H9 (cell line): ENCODE measurements around the gene AFF1. TPM values are rescaled to one million over a fixed set of nuclear protein-coding genes. Genes with fewer than 3 reads are reported as not detected.

Experiments
- DNase-seq: peaks from one replicate; pipeline ENCODE4 v3.0.0-alpha.2; 2017
- H2AFZ ChIP-seq: one replicate; pipeline ENCODE4 v1.6.1; 2013; ENCODE audit warnings: mild to moderate bottlenecking, low read length, control low read depth, moderate library complexity
- H2AK5ac ChIP-seq: 2 replicates; pipeline ENCODE4 v1.6.1; 2013; ENCODE audit warnings: low read length, control low read depth, mixed read lengths; ENCODE audit not compliant: insufficient read length
- H2BK120ac ChIP-seq: one replicate; pipeline ENCODE4 v1.6.1; 2013; ENCODE audit warnings: low read depth, mild to moderate bottlenecking, low read length, control low read depth, inconsistent platforms; ENCODE audit not compliant: poor library complexity, severe bottlenecking
- H2BK12ac ChIP-seq: 2 replicates; pipeline ENCODE4 v1.6.1; 2013; ENCODE audit warnings: low read length, control low read depth, mixed read lengths, low read depth; ENCODE audit not compliant: insufficient read length
- H2BK15ac ChIP-seq: 2 replicates; pipeline ENCODE4 v1.6.1; 2013; ENCODE audit warnings: low read depth, low read length, control low read depth
- H2BK20ac ChIP-seq: one replicate; pipeline ENCODE4 v1.6.1; 2013; ENCODE audit warnings: low read depth, mild to moderate bottlenecking, low read length, control low read depth, inconsistent platforms; ENCODE audit not compliant: poor library complexity, severe bottlenecking
- H2BK5ac ChIP-seq: 2 replicates; pipeline ENCODE4 v1.6.1; 2013; ENCODE audit warnings: low read length, control low read depth, mixed read lengths; ENCODE audit not compliant: insufficient read length
- H3K14ac ChIP-seq: 2 replicates; pipeline ENCODE4 v1.6.1; 2013; ENCODE audit warnings: low read length, control low read depth; ENCODE audit not compliant: insufficient read depth
- H3K18ac ChIP-seq: 2 replicates; pipeline ENCODE4 v1.6.1; 2013; ENCODE audit warnings: low read depth, mild to moderate bottlenecking, mixed read lengths, low read length, control low read depth; ENCODE audit not compliant: insufficient read length
- H3K23ac ChIP-seq: 2 replicates; pipeline ENCODE4 v1.6.1; 2013; ENCODE audit warnings: low read length, control low read depth, mixed read lengths, low read depth; ENCODE audit not compliant: insufficient read length
- H3K23me2 ChIP-seq: 2 replicates; pipeline ENCODE4 v1.6.1; 2013; ENCODE audit warnings: low read depth, mild to moderate bottlenecking, mixed read lengths, low read length, control low read depth; ENCODE audit not compliant: insufficient read length, poor library complexity, severe bottlenecking
- H3K27ac ChIP-seq: 2 replicates; pipeline ENCODE4 v1.5.1; 2013; ENCODE audit warnings: low read length, control low read depth, mixed read lengths, low read depth; ENCODE audit not compliant: insufficient read length
- H3K27me3 ChIP-seq: 2 replicates; pipeline ENCODE4 v1.6.1; 2013; ENCODE audit warnings: low read length, control low read depth, inconsistent platforms; ENCODE audit not compliant: insufficient read depth
- H3K4ac ChIP-seq: 2 replicates; pipeline ENCODE4 v1.6.1; 2013; ENCODE audit warnings: low read depth, mild to moderate bottlenecking, control low read depth, inconsistent platforms, low read length, moderate library complexity
- H3K4me1 ChIP-seq: 2 replicates; pipeline ENCODE4 v1.6.1; 2013; ENCODE audit warnings: low read length, control low read depth, inconsistent platforms; ENCODE audit not compliant: insufficient read depth
- H3K4me2 ChIP-seq: 2 replicates; pipeline ENCODE4 v1.6.1; 2013; ENCODE audit warnings: low read length, control low read depth, mixed read lengths; ENCODE audit not compliant: insufficient read length, insufficient read depth
- H3K56ac ChIP-seq: 2 replicates; pipeline ENCODE4 v1.6.1; 2013; ENCODE audit warnings: low read depth, mild to moderate bottlenecking, mixed read lengths, low read length, control low read depth; ENCODE audit not compliant: insufficient read length
- H3K79me1 ChIP-seq: 2 replicates; pipeline ENCODE4 v1.6.1; 2013; ENCODE audit warnings: low read depth, mild to moderate bottlenecking, moderate library complexity, low read length, control low read depth, inconsistent platforms; ENCODE audit not compliant: insufficient read depth, poor library complexity, severe bottlenecking
- H3K79me2 ChIP-seq: 2 replicates; pipeline ENCODE4 v1.6.1; 2013; ENCODE audit warnings: low read length, control low read depth, inconsistent platforms; ENCODE audit not compliant: insufficient read depth
- H3K9ac ChIP-seq: 2 replicates; pipeline ENCODE4 v1.6.1; 2013; ENCODE audit warnings: low read length, control low read depth, mixed read lengths; ENCODE audit not compliant: insufficient read length; ENCODE audit errors: extremely low read depth
- H3K9me3 ChIP-seq: one replicate; pipeline ENCODE4 v1.6.1; 2013; ENCODE audit warnings: low read depth, low read length, inconsistent platforms; ENCODE audit not compliant: control insufficient read depth
- H3T11ph ChIP-seq: one replicate; pipeline ENCODE4 v1.6.1; 2013; ENCODE audit warnings: mild to moderate bottlenecking, low read length, control low read depth, inconsistent platforms
- H4K20me1 ChIP-seq: one replicate; pipeline ENCODE4 v1.6.1; 2013; ENCODE audit not compliant: control insufficient read depth, insufficient read length, insufficient read depth
- H4K5ac ChIP-seq: 2 replicates; pipeline ENCODE4 v1.6.1; 2013; ENCODE audit warnings: low read depth, mild to moderate bottlenecking, mixed read lengths, low read length, control low read depth; ENCODE audit not compliant: insufficient read length
- H4K8ac ChIP-seq: replicated peaks from 2 replicates; pipeline ENCODE4 v1.6.1; 2013; ENCODE audit warnings: low read length, control low read depth, mixed read lengths, low read depth; ENCODE audit not compliant: insufficient read length
- H4K91ac ChIP-seq: 2 replicates; pipeline ENCODE4 v1.6.1; 2013; ENCODE audit warnings: low read depth, mild to moderate bottlenecking, moderate library complexity, mixed read lengths, low read length, control low read depth; ENCODE audit not compliant: insufficient read length
- H3K27ac Mint-ChIP-seq, 3 experiments: 2 replicates in 2 of 3; 3 replicates in 1 of 3; pipeline ENCODE4 v1.8.0; 2020 to 2021; ENCODE audit warnings: mixed read lengths in 3 of 3, mild to moderate bottlenecking in 1 of 3, moderate library complexity in 1 of 3
- H3K27me3 Mint-ChIP-seq: 2 replicates; pipeline ENCODE4 v1.8.0; 2021; ENCODE audit warnings: low read depth, mild to moderate bottlenecking, moderate library complexity, mixed read lengths
- H3K36me3 Mint-ChIP-seq, 3 experiments: 2 replicates in 2 of 3; 3 replicates in 1 of 3; pipeline ENCODE4 v1.8.0; 2020 to 2021; ENCODE audit warnings: low read depth in 3 of 3, mixed read lengths in 3 of 3; ENCODE audit not compliant: insufficient read depth in 1 of 3
- H3K4me1 Mint-ChIP-seq, 2 experiments: 2 replicates each; pipeline ENCODE4 v1.8.0; 2020; ENCODE audit warnings: mixed read lengths in 2 of 2
- H3K4me3 Mint-ChIP-seq, 2 experiments: 2 replicates in 1 of 2; 3 replicates in 1 of 2; pipeline ENCODE4 v1.8.0; 2020 to 2021; ENCODE audit warnings: mild to moderate bottlenecking in 2 of 2, mixed read lengths in 2 of 2, moderate library complexity in 1 of 2
- H3K9me3 Mint-ChIP-seq, 2 experiments: 2 replicates in 1 of 2; 3 replicates in 1 of 2; pipeline ENCODE4 v1.8.0; 2020; ENCODE audit warnings: mild to moderate bottlenecking in 2 of 2, mixed read lengths in 2 of 2, moderate library complexity in 1 of 2
- CTCF ChIP-seq: fragments of 200-600 bp; sonication (generic); conservative IDR thresholded peaks from 3 replicates; pipeline ENCODE4 v1.8.0; 2021; ENCODE audit warnings: antibody characterized with exemption, mild to moderate bottlenecking
- WGBS: extraction: QIAGEN DNeasy Blood & Tissue Kit; methylation state at CpG from one replicate; pipeline ENCODE4 v1.1.7; 2013; ENCODE audit warnings: missing lambda C conversion rate, low lambda C conversion rate, mixed read lengths; ENCODE audit not compliant: insufficient read length; ENCODE audit errors: extremely low coverage; 5-methylcytosine and 5-hydroxymethylcytosine counted together
- total RNA-seq: library from RNA; stranded (reverse); gene quantifications from 2 replicates; pipeline ENCODE4 v1.2.1, GENCODE V29; 2021

AFF1 gene
- total RNA-seq, 1 experiment from 2014 or later: 74.5 TPM

DNA sequence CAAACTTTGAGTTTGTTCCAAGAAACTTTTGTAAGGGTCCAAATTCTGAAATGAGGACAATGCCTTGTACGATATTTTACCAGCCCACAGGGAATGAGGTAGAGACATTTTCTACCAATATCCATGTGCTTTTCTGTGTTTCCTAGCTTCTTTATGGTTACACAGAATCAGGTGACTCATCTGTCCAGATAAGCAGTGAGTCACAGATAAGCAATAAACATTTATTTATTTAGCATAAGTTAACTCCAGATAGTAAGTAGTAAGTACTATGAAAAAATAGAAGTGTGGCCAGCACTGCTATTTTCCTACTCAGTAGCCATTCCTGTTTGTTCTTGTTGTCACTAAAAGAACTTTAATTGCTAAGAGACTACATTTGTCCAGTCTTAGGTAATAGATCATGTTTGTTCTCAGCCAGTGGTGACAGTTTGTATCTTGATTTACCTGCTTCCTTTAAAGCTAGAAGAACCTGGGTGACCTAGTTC is 7.4 kb downstream of the AFF1 start:
- Histone ChIP-seq H3K56ac (no peak overlapping the region), H3K23ac (no peak overlapping the region), H3K4me2 (no peak overlapping the region), H3K18ac (no peak overlapping the region), H4K8ac (no peak overlapping the region), H3K14ac (no peak overlapping the region), H3K4me1 (peaks cover 18% of the 10 kb centered on the region; the same call in 1 of the 2 replicates), H3K79me2 (peaks cover 52% of the 10 kb centered on the region), H2BK12ac (no peak overlapping the region), H3K23me2 (no peaks in the 10 kb centered on the region), H3K79me1 (no peaks in the 10 kb centered on the region), H2BK5ac (no peak overlapping the region), H3K4ac (no peak overlapping the region), H3K27me3 (no peaks in the 10 kb centered on the region), H4K5ac (no peak overlapping the region), H3K9ac (no peak overlapping the region), H2BK20ac (no peak overlapping the region), H3T11ph (no peak overlapping the region), H2BK120ac (no peak overlapping the region), H3K27ac (no peak overlapping the region), H4K20me1 (peaks cover 3% of the 10 kb centered on the region), H2AK5ac (no peak overlapping the region), H2BK15ac (no peak overlapping the region), H3K9me3 (no peaks in the 10 kb centered on the region), H4K91ac (no peak overlapping the region), H2AFZ (no peak overlapping the region)
- Mint-ChIP-seq H3K4me3 (no peak overlapping the region), H3K9me3 (no peaks in the 10 kb centered on the region), H3K4me1 (peaks cover 54 to 59% of the 10 kb centered on the region in 2 experiments), H3K27me3 (no peaks in the 10 kb centered on the region), H3K27ac (no peak overlapping the region), H3K36me3 (peaks cover 0 to 2% (median 0%) of the 10 kb centered on the region in 3 experiments; a peak in 3 of 7 replicates)
- DNase-seq: no peak
- TF ChIP-seq CTCF: no peak
- WGBS: no CpG with 5 or more reads among the region's 1 CpG
